Peyer's patch (tissue), 4 donors: ENCODE measurements around the gene ITGA3.

Experiments
- CTCF ChIP-seq, 6 experiments: fragments of 450-650 bp in 4 of 6; fragments of 200-600 bp in 2 of 6; sonication (generic) in 1 of 6; IDR thresholded peaks; one replicate each; pipeline ENCODE4 v1.5.1; 2017 to 2019; ENCODE audit warnings: antibody characterized with exemption in 6 of 6, mild to moderate bottlenecking in 3 of 6, moderate library complexity in 1 of 6
- POLR2A ChIP-seq, 2 donors: fragments of 450-650 bp; IDR thresholded peaks; one replicate each; pipeline ENCODE4 v1.5.1; 2017; ENCODE audit warnings: antibody characterized with exemption in 2 of 2, mild to moderate bottlenecking in 2 of 2, moderate library complexity in 2 of 2

GRCh38 chr17:50133028-50133768 lies 77.3 kb downstream of the ITGA3 start:
- TF ChIP-seq CTCF (IDR thresholded peaks at IDR 0.05) = no peak
- no peak for TF ChIP-seq POLR2A (IDR thresholded peaks at IDR 0.05)
